Testis (tissue), 3 donors: ENCODE data around the gene CST8. TPM values are rescaled to one million over a fixed set of nuclear protein-coding genes. Genes with fewer than 3 reads are reported as not detected.

Source experiments
- DNase-seq: peaks from one replicate; pipeline ENCODE4 v3.0.0-alpha.2; 2019
- H3K27ac ChIP-seq, 2 donors: fragments of 200-600 bp; sonication (generic); one replicate each; pipeline ENCODE4 v1.5.1; 2019
- H3K27me3 ChIP-seq: fragments of 200-600 bp; sonication (generic); one replicate; pipeline ENCODE4 v1.5.1; 2019
- H3K36me3 ChIP-seq: fragments of 200-600 bp; sonication (generic); one replicate; pipeline ENCODE4 v1.5.1; 2017; ENCODE audit warnings: low read depth; ENCODE audit errors: missing control alignments
- H3K4me1 ChIP-seq: fragments of 200-600 bp; sonication (generic); one replicate; pipeline ENCODE4 v1.5.1; 2019
- H3K4me3 ChIP-seq, 2 donors: fragments of 200-600 bp; sonication (generic); one replicate each; pipeline ENCODE4 v1.5.1; 2017 to 2019
- H3K9me3 ChIP-seq: fragments of 200-600 bp; sonication (generic); one replicate; pipeline ENCODE4 v1.5.1; 2017
- CTCF ChIP-seq, 3 experiments: fragments of 450-650 bp in 2 of 3; fragments of 200-600 bp in 1 of 3; sonication (generic) in 1 of 3; IDR thresholded peaks; one replicate each; pipeline ENCODE4 v1.5.1; 2016 to 2019; ENCODE audit warnings: antibody characterized with exemption in 3 of 3, mild to moderate bottlenecking in 2 of 3, moderate library complexity in 1 of 3
- POLR2A ChIP-seq: fragments of 450-650 bp; IDR thresholded peaks from one replicate; pipeline ENCODE4 v1.6.1; 2017; ENCODE audit warnings: antibody characterized with exemption, mild to moderate bottlenecking, moderate library complexity
- WGBS, 2 donors: methylation state at CpG; one replicate each; pipeline ENCODE4 v1.1.5; 2018; 5-methylcytosine and 5-hydroxymethylcytosine counted together
- intact Hi-C: fragments of 100-400 bp; cut with DNase I; formaldehyde crosslinking; loops from one replicate; pipeline ENCODE4 v1.15.1; 2023; ENCODE audit warnings: low total_unique reads
- polyA plus RNA-seq: library from polyadenylated mRNA; stranded (reverse); fragments of 350-450 nt; fragmentation: Illumina TruSeq; extraction: RNeasy Lipid Tissue Mini Kit (QIAGEN cat#74804); gene quantifications from one replicate; pipeline ENCODE4 v1.2.3, GENCODE V29; 2014; ENCODE audit warnings: low read depth, low replicate concordance; ENCODE audit not compliant: insufficient read depth
- total RNA-seq, 2 donors: library from RNA; depleted of rRNA; stranded (reverse); fragments of >200 nt; gene quantifications; one replicate each; pipeline ENCODE4 v1.2.3, GENCODE V29; 2016

The CST8 gene
- total and polyA plus RNA-seq, 3 donors from 2014 or later = 9.0 to 31.5 (median 14.3) TPM

GRCh38 chr20:23445596-23446217 is 45.2 kb upstream of the CST8 start:
- H3K4me3 ChIP-seq = no peak overlapping the region
- 82 to 92% methylated on average over 6 to 7 of the region's 7 CpGs for WGBS, 2 donors
- H3K36me3 ChIP-seq = no peaks in the 10 kb centered on the region
- intact Hi-C loops = loop anchor here (10.0 kb wide), 1 partner anchor 159 kb away; the partner anchor contains the start of gene CST9
- DNase-seq = no peak
- H3K27me3 ChIP-seq = no peaks in the 10 kb centered on the region
- no peak overlapping the region for H3K27ac ChIP-seq
- no peak for TF ChIP-seq CTCF (IDR thresholded peaks at IDR 0.05)
- TF ChIP-seq POLR2A = no peak
- H3K4me1 ChIP-seq = peaks cover 2% of the 10 kb centered on the region
- H3K9me3 ChIP-seq = no peaks in the 10 kb centered on the region

GRCh38 chr20:23446505-23446904 is 44.4 kb upstream of the CST8 start:
- Histone ChIP-seq H3K4me3 (no peak overlapping the region), H3K27ac (no peak overlapping the region), H3K36me3 (no peaks in the 10 kb centered on the region), H3K27me3 (no peaks in the 10 kb centered on the region), H3K4me1 (peaks cover 2% of the 10 kb centered on the region), H3K9me3 (no peaks in the 10 kb centered on the region)
- no peak for TF ChIP-seq POLR2A
- peak; percentile 46 to 64 (median 48) for TF ChIP-seq CTCF (IDR thresholded peaks at IDR 0.05)
- peak; percentile 80 for DNase-seq
- WGBS, 2 donors = 83 to 88% methylated on average over 8 of the region's 8 CpGs
- intact Hi-C loops = loop anchor here (10.0 kb wide), 1 partner anchor 158 kb away; the partner anchor contains the start of gene CST9

DNA sequence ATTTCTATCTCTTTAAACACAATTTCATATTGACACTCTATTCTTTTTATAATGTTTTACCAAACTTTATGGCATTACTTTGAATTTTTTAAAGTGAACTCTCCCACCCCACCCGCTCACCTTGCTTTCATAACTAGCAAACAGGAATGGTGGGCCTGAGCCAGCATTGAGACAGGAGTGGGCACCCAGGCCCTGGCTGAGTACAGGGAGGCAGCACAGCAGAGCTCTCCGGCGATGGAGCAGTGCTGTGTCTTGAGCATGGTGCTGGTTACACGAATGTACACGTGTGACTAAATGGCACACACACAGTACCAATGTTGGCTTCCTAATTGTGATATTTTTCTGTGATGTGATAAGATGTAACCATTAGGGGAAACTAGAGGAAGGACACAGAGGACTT is 42.8 kb upstream of the CST8 start:
- intact Hi-C loops = loop anchor here (10.0 kb wide), 1 partner anchor 157 kb away; the partner anchor contains the start of gene CST9
- WGBS, 2 donors = 85 to 92% methylated on average over 5 of the region's 5 CpGs
- H3K4me3 ChIP-seq = no peak overlapping the region
- TF ChIP-seq CTCF (IDR thresholded peaks at IDR 0.05) = no peak
- no peak for TF ChIP-seq POLR2A
- H3K4me1 ChIP-seq = peaks cover 2% of the 10 kb centered on the region
- no peak overlapping the region for H3K27ac ChIP-seq
- no peaks in the 10 kb centered on the region for H3K9me3 ChIP-seq
- H3K36me3 ChIP-seq = no peaks in the 10 kb centered on the region
- H3K27me3 ChIP-seq = no peaks in the 10 kb centered on the region
- DNase-seq = no peak

- 41% methylated on average over 3 of the region's 3 CpGs; no CpG with 5 or more reads in 1 of the 2 donors for WGBS, 2 donors
- TF ChIP-seq POLR2A (no peak), CTCF (IDR thresholded peaks at IDR 0.05) (no peak)
- Histone ChIP-seq H3K36me3 (no peaks in the 10 kb centered on the region), H3K4me1 (no peaks in the 10 kb centered on the region), H3K27ac (no peak overlapping the region), H3K9me3 (no peaks in the 10 kb centered on the region), H3K4me3 (no peak overlapping the region), H3K27me3 (no peaks in the 10 kb centered on the region)
- no peak for DNase-seq
- intact Hi-C loops = loop anchor here (10.0 kb wide), 1 partner anchor 155 kb away; the partner anchor contains the start of gene CST9
These were observed 41.5 kb upstream of the CST8 start for GRCh38 chr20:23449421-23449820.

GRCh38 chr20:23450877-23451276 is 40.0 kb upstream of the CST8 start:
- intact Hi-C loops = no loop called here
- H3K36me3 ChIP-seq = no peaks in the 10 kb centered on the region
- no peaks in the 10 kb centered on the region for H3K9me3 ChIP-seq
- 89 to 94% methylated on average over 1 of the region's 1 CpG for WGBS, 2 donors
- no peak overlapping the region for H3K27ac ChIP-seq
- TF ChIP-seq CTCF (IDR thresholded peaks at IDR 0.05) (no peak), POLR2A (no peak)
- no peak overlapping the region for H3K4me3 ChIP-seq
- no peak for DNase-seq
- no peaks in the 10 kb centered on the region for H3K27me3 ChIP-seq
- H3K4me1 ChIP-seq = no peaks in the 10 kb centered on the region
